Epithelial cell of proximal tubule (primary cell): ENCODE results near the gene EPO. TPM values are rescaled to one million over a fixed set of nuclear protein-coding genes. Genes with fewer than 3 reads are reported as not detected.

Experiments used
- DNase-seq: peaks from one replicate; pipeline ENCODE4 v3.0.0-alpha.2; 2011; ENCODE audit warnings: low read depth
- H3K4me3 ChIP-seq: 2 replicates; pipeline ENCODE4 v1.5.1; 2011; ENCODE audit warnings: low read depth, mild to moderate bottlenecking, low read length
- total RNA-seq: library from RNA; depleted of rRNA; stranded (reverse); fragments of >200 nt; gene quantifications from 2 replicates; pipeline ENCODE4 v1.2.3, GENCODE V29; 2015
- TF ChIP-seq, protein P1 (sequence below): conservative IDR thresholded peaks from 2 replicates; pipeline ENCODE4 v1.5.1; 2012; ENCODE audit warnings: low read depth, mild to moderate bottlenecking, low read length

EPO gene
- total RNA-seq, 1 donor from 2014 or later, result not detected

- TF ChIP-seq, protein P1, sequence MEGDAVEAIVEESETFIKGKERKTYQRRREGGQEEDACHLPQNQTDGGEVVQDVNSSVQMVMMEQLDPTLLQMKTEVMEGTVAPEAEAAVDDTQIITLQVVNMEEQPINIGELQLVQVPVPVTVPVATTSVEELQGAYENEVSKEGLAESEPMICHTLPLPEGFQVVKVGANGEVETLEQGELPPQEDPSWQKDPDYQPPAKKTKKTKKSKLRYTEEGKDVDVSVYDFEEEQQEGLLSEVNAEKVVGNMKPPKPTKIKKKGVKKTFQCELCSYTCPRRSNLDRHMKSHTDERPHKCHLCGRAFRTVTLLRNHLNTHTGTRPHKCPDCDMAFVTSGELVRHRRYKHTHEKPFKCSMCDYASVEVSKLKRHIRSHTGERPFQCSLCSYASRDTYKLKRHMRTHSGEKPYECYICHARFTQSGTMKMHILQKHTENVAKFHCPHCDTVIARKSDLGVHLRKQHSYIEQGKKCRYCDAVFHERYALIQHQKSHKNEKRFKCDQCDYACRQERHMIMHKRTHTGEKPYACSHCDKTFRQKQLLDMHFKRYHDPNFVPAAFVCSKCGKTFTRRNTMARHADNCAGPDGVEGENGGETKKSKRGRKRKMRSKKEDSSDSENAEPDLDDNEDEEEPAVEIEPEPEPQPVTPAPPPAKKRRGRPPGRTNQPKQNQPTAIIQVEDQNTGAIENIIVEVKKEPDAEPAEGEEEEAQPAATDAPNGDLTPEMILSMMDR, result no peak
- no peak for DNase-seq
- H3K4me3 ChIP-seq, result no peak overlapping the region
Measured at GRCh38 chr7:100679927-100680575, 40.2 kb upstream of the EPO start.

- TF ChIP-seq, protein P1, result no peak
- H3K4me3 ChIP-seq, result no peak overlapping the region
- no peak for DNase-seq
Measured at GRCh38 chr7:100680576-100681271, 39.5 kb upstream of the EPO start.

- TF ChIP-seq, protein P1, result no peak
Measured at GRCh38 chr7:100681491-100682227, 38.6 kb upstream of the EPO start.

GRCh38 chr7:100682228-100682741, 38.0 kb upstream of the EPO start:
- DNase-seq, result no peak
- TF ChIP-seq, protein P1, result no peak
- H3K4me3 ChIP-seq, result no peak overlapping the region

More at GRCh38 chr7:100681491-100682227, 38.6 kb upstream of the EPO start:
- no peak overlapping the region for H3K4me3 ChIP-seq
- DNase-seq, result no peak

- no peak for DNase-seq
- TF ChIP-seq, protein P1, result no peak
- no peak overlapping the region for H3K4me3 ChIP-seq
Measured at GRCh38 chr7:100682991-100683658, 37.1 kb upstream of the EPO start.

DNA sequence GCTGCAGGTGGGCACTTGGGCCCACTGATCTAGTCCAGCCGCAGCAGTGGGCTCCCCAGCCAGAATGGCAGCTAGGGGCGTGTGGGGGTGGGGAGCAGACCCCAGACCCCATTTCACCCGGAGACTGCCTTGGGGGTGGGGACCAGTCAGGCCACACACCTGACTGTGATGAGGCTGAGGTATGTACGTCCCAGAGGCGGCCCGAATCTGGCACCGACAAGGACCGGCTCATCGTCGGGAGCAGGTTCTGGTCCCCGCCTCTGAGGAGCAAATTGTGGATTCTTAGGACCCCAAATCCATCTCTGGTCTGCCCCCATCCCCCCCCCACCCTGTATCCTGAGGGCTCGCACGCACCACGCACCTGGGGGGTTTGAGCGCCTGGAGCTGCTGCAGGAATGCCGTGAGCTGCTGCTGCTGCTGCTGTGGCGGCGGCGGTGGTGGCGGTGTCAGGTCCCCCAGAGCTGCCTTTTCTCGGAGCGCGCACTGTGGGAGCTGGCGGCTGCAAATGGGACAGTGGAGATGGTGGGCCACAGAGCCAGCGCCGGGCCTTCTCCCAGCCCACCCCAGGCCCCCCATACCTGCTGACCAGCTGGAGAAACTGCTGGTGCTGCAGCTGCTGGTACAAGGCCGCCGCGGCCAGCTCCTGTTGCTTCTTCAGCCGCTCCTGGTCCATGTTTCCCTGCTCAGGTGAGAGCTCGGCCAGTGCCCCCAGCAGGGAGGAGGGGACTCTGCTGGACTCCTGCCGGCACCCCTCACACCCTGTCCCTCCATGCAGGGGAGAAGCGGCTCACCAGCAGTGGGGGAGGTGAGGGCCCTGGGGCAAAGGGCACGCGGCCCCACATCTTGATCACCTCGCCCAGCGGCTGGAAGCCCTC, 36.4 kb upstream of the EPO start:
- H3K4me3 ChIP-seq, result no peak overlapping the region
- TF ChIP-seq, protein P1, result no peak
- no peak for DNase-seq
